A673 (cell line): Measurements from ENCODE around the gene PPP1R26.

ENCODE experiments used
- EZH2 ChIP-seq: fragments of 200-600 bp; sonication (generic); IDR thresholded peaks from 2 replicates; pipeline ENCODE4 v1.6.1; 2017; ENCODE audit warnings: borderline replicate concordance, low read depth, mild to moderate bottlenecking, mixed read lengths, antibody characterized with exemption, low read length; ENCODE audit not compliant: poor library complexity, severe bottlenecking
- TF ChIP-seq, protein P1 (sequence below): fragments of 300-800, 200-600 bp; sonication (generic); conservative IDR thresholded peaks from 2 replicates; pipeline ENCODE4 v1.5.1; 2017; ENCODE audit warnings: low read depth, mild to moderate bottlenecking, antibody characterized with exemption, low read length, moderate library complexity, mixed read lengths

DNA sequence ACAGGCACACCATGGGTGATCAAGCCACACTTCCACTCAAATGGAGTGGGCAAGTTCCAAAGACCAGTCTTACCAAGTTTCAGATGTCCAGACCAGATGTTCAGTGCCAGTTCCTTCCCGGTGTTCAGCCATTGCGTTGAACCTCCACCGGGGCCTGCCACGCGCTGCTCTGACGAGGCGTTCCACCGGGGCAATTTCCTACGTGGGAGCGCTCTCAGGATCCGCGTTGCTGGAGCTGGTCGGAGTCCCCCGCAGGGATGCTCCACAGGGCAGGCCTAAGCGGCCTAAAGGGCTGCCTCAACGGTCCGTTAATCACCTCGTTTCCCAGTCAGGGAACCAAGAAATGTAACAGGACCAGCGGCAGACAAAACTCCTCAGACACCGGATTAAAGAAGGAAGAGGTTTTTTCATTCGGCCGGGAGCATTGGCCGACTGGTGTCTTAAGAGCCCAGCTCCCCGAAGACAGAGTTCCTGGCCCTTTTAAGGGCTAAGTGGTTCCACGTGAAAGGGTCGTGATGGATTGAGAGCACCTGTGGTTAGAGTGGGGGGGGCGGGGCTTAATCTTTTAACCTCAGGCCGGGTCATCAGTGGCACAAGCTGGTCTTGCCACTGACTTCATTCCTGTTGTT, 35.7 kb upstream of the PPP1R26 start:
- TF ChIP-seq, protein P1, sequence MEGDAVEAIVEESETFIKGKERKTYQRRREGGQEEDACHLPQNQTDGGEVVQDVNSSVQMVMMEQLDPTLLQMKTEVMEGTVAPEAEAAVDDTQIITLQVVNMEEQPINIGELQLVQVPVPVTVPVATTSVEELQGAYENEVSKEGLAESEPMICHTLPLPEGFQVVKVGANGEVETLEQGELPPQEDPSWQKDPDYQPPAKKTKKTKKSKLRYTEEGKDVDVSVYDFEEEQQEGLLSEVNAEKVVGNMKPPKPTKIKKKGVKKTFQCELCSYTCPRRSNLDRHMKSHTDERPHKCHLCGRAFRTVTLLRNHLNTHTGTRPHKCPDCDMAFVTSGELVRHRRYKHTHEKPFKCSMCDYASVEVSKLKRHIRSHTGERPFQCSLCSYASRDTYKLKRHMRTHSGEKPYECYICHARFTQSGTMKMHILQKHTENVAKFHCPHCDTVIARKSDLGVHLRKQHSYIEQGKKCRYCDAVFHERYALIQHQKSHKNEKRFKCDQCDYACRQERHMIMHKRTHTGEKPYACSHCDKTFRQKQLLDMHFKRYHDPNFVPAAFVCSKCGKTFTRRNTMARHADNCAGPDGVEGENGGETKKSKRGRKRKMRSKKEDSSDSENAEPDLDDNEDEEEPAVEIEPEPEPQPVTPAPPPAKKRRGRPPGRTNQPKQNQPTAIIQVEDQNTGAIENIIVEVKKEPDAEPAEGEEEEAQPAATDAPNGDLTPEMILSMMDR = no peak
- TF ChIP-seq EZH2 = no peak
